GM21390 (cell line): ENCODE data around the gene RNF227.

Experiments
- ATAC-seq: cut with Tn5 transposase; IDR thresholded peaks from one replicate; pipeline ENCODE4 v1.9.1; 2021; ENCODE audit not compliant: unreplicated experiment

RNF227 gene

DNA sequence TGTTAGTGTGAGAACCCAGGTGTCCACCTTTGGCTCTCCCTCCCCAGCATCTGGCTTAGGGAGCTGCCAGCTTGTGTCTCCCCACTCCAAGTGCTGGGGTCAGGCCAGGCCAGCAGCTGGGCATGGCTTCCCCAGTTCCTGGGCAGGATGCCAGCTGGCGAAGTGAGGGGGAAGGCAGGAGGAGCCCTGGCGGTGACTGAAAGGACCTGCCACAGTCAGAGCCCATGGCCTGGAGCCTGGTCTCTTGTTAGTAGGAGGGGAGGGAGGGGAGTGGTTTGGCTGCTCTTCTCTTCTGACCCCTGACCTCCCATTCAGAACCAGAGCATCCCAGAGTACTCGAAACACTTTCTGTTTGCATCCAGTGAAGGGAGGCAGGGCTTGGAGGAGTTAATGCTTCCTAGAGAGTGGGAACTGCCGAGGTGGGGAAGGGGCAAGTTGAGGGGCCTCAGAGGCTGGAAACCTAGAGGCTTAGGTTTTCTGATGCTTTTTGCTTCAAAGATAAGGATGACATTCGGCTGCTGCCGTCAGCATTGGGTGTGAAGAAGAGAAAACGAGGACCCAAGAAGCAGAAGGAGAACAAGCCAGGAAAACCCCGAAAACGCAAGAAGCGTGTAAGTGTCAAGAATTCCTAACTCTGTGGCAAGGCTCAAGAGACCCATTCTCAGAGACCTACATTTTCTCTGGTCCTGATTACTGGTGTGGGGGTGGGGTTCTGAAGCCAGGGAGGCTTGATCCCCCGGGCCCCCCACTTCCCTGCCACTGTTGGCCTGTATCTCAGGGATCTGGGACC is 26.7 kb downstream of the RNF227 start:
- no peak for ATAC-seq

- no peak for ATAC-seq
Observed at GRCh38 chr17:7888184-7888920, 27.7 kb downstream of the RNF227 start, which contains the start of gene CHD3. Gene CHD3 (plus strand): TSS chr17:7888789. CDS start chr17:7889001, 212 bp downstream.

DNA sequence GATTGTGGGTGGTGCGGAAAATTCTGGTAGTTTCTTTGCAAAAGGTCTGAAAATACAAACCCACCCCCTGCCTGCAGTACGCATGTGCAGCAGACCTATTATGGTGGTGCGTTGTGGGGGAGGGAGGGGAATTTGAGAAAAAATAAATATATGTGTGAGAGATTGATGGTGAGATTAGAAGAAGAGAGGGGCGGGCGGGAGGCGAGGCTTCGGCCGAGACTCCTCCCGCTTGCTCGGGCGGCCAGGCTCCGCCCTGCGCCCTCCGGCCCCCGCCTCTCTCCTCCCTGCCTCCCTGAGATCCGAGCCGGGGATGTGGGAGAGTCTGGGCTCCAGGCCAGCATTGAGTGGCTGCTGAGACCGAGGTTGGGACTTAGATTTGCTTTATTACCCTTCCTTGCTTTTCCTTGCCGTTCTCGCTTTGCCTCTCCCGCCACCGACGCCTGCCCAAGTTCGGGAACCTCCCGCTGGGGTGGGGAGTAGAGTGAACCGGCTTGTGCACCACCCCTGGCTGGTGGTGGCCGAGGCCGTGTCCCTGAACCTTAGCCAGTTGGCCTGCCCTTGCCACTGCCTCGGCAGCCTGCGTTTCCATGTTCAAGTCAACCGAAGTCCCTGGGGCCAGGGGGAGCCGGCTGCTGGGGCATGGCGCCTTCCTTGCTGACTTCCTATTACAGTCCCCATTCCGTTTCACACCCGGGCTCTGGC is 28.5 kb downstream of the RNF227 start:
- ATAC-seq: peak; percentile 65

DNA sequence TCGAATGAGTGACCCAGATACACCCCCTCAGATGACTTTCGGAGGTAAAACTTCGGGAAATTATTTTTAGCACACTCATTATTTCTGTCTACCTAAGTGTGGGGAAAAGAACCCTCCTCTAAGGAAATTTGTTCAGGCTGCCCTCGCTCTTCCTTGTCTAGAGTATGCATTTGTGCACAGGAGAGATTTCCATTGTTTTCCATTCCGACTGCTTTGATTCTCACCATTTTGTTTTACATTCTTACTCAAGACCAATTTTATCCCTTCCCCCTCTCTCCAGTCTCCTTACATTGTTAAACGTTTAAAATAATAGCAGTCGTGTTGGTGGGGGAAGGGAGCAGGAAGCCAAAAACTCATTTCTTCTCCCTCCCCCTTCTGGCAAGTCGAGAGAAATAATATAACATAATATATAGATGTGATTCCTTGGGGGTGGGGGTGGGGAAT is 29.0 kb downstream of the RNF227 start:
- no peak for ATAC-seq

DNA sequence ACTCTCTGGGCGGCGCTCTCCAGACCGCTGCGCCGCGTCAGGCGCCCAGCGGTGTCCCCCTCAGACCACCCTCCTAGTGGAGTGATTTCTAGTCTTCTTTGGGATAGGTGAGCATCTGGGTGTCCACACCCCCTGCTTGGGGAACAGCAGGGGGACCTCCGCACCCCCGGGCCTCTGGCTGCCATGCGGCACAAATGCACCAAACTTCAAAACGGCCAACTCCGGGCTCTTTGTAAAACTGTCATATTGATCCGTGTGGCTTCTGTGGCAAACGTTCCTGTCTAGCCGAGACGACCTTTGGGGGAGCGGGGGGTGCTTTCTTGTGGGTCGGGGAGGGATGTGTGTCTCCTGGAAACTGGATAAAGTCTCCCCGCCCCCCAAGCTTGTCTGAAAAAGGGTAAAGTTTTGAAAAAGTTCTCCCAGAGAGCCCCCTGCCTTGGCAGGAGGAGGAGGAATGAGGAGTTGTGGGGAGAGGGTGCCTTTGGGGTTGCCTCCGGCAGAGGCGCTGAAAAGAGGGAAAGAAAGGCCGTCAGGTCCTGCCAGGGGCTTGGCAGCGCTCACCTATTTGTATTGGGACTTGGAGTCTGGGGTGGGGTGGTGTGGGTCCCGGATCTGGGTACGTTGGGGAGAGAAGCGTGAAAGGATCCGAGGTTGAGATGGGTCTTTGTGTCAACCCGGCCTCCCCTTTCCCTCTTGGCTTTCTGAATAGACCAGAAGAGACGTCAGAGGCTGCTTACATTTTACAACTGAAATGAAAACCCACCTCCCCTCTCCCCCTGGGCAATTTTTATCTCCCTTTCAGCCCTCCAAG is 29.7 kb downstream of the RNF227 start:
- no peak for ATAC-seq

DNA sequence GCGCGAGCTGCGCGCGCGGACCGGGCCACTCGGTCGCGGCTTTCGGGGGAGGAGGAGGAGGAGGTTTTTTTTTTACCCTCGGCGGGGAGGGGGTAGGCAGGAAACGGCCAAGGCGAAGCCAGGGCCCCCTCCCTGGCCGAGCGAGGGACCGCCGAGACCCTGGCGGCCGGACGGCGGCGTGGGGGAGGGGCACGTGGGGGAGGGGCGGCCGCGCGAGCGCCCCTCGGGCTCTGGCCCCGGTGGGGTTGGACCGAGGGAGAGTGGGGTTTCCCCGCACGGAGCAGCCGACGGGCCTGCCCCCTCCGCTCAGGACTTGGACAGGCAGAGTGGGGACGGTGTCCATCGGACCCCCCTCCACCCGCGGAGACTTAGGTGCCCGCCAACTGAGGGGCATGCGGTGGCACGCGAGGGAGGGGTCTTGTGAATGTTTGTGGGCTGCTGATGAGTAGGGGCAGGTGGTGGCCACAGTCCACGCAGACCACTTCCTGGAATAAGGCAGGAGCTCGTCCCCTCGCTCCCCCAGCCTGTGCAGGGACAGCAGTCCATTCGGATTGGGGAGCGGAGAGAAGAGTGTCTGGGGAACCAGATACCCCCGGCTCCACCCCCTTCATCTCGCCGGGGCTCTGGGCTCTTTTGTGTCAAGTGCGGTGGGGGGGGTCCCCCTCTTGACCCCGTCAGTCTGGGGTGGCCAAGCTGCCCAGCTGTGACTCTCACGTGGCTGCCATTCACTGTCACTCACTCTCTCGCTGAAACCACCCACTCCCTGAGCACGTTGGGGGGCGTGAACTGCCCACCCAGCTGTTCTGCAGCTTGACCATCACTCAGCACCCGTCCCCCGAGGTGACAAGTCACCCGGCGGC is 30.5 kb downstream of the RNF227 start:
- no peak for ATAC-seq

DNA sequence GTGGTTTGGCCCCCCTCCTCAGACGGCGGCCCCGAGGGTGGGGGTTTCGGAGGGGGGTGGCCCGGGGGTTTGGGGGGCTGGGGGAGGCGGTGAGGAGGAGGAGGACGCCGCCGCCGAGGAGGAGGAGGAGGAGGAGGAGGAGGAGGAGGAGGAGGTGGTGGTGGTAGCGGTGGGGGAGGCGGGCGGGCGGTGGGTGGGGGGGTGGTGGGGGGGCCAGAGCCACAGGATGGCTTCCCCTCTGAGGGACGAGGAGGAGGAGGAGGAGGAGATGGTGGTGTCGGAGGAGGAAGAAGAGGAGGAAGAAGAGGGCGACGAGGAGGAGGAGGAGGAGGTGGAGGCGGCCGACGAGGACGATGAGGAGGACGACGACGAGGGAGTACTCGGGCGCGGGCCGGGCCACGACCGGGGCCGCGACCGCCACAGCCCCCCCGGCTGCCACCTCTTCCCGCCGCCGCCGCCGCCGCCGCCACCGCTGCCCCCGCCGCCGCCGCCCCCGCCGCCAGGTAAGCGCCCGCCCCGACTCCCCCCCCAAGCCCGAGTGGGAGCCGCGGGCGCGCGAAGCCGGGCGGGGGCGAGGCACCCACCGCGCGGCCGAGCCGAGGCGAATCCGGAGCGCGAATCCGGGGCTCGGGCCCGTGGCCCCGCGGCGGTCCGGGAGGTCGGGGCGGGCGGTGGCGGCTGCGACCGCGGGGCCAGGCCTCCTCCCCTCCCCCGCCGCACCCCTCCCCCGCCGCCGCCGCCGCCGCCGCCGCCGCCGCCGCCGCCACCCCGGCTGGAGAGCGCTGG is 31.3 kb downstream of the RNF227 start:
- ATAC-seq: no peak

DNA sequence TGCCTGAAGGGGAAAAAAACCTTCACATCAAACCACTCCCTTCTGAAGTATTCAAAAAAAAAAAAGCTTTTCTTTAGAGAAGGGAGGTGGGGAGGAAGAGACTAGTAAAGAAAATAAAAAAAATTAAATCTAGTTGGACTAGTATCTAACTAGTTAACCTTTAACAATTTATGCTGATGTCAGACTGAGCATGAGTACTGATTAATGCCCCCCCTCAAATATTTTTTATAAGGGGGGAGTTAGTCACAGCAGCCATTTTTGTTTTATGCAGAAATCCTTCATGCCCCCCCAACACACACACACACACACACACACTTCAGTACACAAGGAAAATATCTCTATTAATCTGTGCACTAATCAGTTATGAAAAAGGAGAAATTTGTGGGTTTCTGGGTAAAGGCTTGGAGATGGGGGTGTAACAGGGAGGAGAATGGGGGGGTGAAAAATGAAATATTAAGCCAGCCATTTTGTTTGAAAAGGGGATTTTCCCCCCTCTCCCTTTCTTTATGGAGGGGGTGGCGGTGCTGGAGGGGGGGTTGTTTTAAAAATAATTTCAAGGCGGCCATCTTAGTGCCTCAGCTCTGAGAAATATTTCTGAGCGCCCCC is 32.2 kb downstream of the RNF227 start:
- no peak for ATAC-seq

- ATAC-seq: no peak
Observed at GRCh38 chr17:7882629-7883028, 33.5 kb downstream of the RNF227 start.

- no peak for ATAC-seq
Observed at GRCh38 chr17:7882068-7882467, 34.0 kb downstream of the RNF227 start.

- no peak for ATAC-seq
Observed at GRCh38 chr17:7881276-7882054, 34.6 kb downstream of the RNF227 start.

- no peak for ATAC-seq
Observed at GRCh38 chr17:7880076-7880868, 35.8 kb downstream of the RNF227 start.

DNA sequence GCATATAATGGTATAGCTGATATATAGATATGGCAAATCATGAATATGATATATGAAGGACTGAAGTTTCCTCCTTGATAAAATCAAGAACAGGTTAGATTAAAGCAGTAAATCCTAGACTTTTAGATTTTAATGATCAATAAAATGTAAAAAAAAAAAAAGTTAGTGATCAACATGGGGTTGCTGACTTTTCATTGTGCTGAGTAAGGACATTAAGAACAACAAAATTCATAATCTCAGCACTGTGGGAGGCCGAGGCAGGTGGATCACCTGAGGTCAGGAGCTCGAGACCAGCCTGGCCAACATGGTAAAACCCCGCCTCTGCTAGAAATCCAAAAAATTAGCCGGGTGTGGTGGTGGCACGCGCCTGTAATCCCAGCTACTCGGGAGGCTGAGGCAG is 37.9 kb downstream of the RNF227 start:
- ATAC-seq: no peak

DNA sequence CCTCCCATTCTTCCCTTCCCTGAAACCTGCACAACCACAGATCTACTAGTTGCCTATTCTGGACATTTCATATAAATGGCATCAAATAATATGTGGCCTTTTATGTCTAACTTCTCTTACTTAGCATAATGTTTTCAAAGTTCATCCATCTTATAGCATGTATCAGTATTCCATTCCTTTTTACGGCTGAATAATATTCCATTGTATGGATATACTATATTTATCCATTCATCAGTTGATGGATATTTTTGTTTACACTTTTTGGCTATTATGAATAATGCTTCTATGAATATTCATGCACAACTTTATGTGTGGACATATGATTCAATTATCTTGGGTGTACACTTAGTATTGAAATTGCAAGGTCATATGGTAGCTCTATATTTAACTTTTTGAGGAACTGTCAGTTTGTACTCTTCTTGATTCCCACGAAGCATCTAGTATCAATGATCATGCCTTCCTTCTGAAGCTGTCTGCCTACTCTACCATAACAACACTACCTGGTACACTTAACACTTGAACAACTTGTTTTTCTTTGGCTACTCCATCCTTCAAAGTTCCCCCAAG is 40.2 kb downstream of the RNF227 start:
- ATAC-seq: no peak

DNA sequence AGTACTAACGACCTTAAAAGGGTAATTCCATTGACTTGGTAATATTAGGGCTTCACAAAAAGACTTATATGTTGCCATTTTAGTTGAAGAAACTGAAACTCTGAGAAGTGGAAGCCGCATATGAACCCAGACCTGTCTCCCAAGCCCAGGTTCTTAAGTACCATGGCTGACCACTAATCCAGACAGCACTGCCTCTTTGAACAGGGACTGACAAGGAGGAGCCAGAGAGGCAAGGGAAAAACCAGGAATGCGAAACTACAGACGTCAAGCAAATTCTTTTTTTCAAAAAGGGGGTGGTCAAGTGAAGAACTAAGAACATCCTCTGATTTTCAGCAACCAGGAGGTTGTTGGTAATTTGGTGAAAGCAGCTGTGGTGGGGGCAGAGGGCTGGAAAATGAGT is 43.0 kb downstream of the RNF227 start:
- ATAC-seq: no peak

GRCh38 chr17:7867881-7868329 is 48.2 kb downstream of the RNF227 start:
- ATAC-seq: no peak
